Skeletal muscle tissue (tissue), 4 donors: ENCODE measurements around the gene SYK. TPM values are rescaled to one million over a fixed set of nuclear protein-coding genes. Genes with fewer than 3 reads are reported as not detected.

Source experiments
- H3K27ac ChIP-seq: one replicate; pipeline ENCODE4 v1.7.0; 2013; ENCODE audit warnings: mild to moderate bottlenecking, low read depth, low read length, inconsistent platforms
- H3K27me3 ChIP-seq, 3 donors: one replicate each; pipeline ENCODE4 v1.7.0; 2013; ENCODE audit warnings: low read length in 3 of 3; ENCODE audit not compliant: control insufficient read depth in 3 of 3, insufficient read depth in 3 of 3
- H3K36me3 ChIP-seq, 3 donors: one replicate each; pipeline ENCODE4 v1.7.0; 2013; ENCODE audit warnings: low read length in 3 of 3; ENCODE audit not compliant: control insufficient read depth in 3 of 3, insufficient read depth in 3 of 3
- H3K4me1 ChIP-seq, 3 donors: one replicate each; pipeline ENCODE4 v1.7.0; 2013; ENCODE audit warnings: low read length in 3 of 3, mild to moderate bottlenecking in 3 of 3; ENCODE audit not compliant: control insufficient read depth in 3 of 3, insufficient read depth in 3 of 3
- H3K4me3 ChIP-seq, 3 donors: one replicate each; pipeline ENCODE4 v1.7.0; 2013; ENCODE audit warnings: low read length in 3 of 3
- H3K9ac ChIP-seq, 3 donors: one replicate each; pipeline ENCODE4 v1.7.0; 2013; ENCODE audit warnings: low read length in 3 of 3, mild to moderate bottlenecking in 3 of 3, moderate library complexity in 2 of 3, low read depth in 1 of 3
- H3K9me3 ChIP-seq, 3 donors: one replicate each; pipeline ENCODE4 v1.7.0; 2013; ENCODE audit warnings: low read length in 3 of 3; ENCODE audit not compliant: control insufficient read depth in 3 of 3
- total RNA-seq: library from RNA; depleted of rRNA; stranded (reverse); fragments of >200 nt; gene quantifications from one replicate; pipeline ENCODE4 v1.2.3, GENCODE V29; 2014
- donor health status: Osteomylitis.

The SYK gene
- total RNA-seq, 1 donor from 2014 or later, result 4.7 TPM

DNA sequence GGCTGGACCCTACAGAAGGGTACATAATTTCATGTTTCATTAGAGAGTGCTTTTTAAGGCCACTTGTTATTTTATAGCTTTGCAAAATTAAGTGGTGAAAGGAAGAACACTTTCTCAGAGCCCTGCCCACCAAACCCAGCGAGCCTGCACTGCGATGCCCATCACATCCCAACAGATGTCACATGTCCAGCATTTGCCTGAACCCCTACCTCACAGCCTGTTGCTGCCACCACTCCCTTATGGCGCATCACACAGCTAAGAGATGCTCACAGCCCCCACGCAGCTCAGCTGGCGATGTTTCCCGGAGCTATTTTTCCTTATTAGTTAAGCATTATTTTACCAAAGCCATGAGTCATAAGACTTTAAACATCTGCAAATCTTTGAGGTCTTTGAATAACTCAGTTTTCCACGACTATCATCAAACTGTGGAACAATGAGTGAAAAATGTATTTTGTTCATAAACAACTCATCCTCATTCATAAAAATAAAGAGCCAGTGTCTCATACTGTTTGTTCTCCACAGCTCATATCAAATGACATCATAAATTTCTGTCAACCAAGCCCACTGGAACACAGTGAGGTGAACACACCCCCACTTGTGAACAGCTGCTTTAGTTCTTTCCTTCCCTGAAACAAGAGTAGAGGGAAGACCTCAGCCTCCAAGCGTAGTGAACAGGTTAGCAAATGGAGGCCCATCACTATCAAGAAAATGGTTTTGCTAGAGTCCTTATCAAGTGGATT, 104.9 kb downstream of the SYK start:
- Histone ChIP-seq H3K9ac (no peak overlapping the region), H3K36me3 (no peaks in the 10 kb centered on the region)

DNA sequence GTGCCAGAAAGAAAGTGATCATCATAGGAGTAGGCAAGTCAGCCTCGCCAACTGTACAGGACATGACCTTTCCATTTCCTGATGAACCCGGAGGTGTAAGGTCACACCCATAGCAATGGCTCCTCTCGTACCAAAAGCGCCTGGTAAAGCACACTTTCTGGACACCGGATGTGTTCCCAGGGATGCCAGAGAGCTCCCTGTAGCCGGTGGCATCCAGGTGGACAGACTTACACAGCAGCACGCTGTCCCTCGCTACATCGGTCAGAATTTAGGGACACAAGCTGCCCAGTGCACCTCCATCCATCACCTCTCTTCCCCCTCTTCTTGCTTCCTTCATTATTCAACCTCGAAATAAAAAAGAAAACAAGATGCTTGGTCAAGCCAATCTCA, 105.4 kb downstream of the SYK start:
- H3K27ac ChIP-seq, result no peak overlapping the region
- no peaks in the 10 kb centered on the region for H3K9me3 ChIP-seq
- no peaks in the 10 kb centered on the region for H3K36me3 ChIP-seq
- H3K27me3 ChIP-seq, result no peaks in the 10 kb centered on the region
- no peak overlapping the region for H3K4me3 ChIP-seq
- H3K9ac ChIP-seq, result no peak overlapping the region
- H3K4me1 ChIP-seq, result no peaks in the 10 kb centered on the region

More for the DNA sequence above, 104.9 kb downstream of the SYK start:
- Histone ChIP-seq H3K27ac (no peak overlapping the region), H3K9me3 (no peaks in the 10 kb centered on the region), H3K4me3 (no peak overlapping the region), H3K4me1 (no peaks in the 10 kb centered on the region), H3K27me3 (no peaks in the 10 kb centered on the region)

DNA sequence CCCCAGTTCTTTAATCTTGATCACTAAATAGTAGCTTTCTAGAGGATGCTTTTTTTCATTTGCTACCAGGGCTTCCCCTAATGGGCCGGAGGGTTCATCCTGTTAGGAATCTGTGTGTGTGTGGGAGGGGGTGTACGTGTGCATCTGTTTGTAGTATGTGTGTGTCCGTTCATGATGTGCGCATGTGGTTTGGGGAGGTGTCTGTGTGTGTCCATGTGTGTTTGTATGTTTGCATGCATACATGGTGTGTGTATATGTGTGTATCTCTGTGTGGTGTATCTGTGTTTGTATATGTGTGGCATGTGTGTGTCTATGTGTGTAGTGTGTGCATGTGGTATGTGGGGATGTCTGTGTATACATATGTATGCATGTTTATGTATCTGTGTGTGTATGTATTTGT, 106.2 kb downstream of the SYK start:
- no peaks in the 10 kb centered on the region for H3K4me1 ChIP-seq
- no peak overlapping the region for H3K9ac ChIP-seq
- no peak overlapping the region for H3K4me3 ChIP-seq
- H3K36me3 ChIP-seq, result no peaks in the 10 kb centered on the region
- H3K27me3 ChIP-seq, result no peaks in the 10 kb centered on the region
- H3K27ac ChIP-seq, result no peak overlapping the region
- H3K9me3 ChIP-seq, result no peaks in the 10 kb centered on the region

DNA sequence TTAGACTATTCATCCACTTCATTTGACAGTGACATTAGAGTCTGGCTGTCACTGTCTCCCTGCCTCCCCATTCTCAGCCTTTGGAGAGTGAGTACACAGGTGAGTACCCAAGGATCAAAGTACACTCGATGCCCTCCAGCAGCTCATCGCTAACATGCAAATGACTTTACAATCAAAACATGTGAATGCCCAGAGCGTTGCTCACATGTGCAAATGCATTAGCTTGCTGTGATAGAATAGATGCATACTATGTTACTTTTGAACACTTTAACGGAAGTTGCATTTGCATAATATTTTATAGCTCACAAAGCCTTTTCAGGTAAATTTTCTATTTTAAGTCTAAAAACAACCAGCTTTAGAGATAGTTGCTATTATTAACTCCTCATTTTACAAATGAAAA, 107.6 kb downstream of the SYK start:
- no peak overlapping the region for H3K4me3 ChIP-seq
- H3K27me3 ChIP-seq, result peaks cover 0 to 5% (median 0%) of the 10 kb centered on the region in 3 donors
- no peaks in the 10 kb centered on the region for H3K36me3 ChIP-seq
- H3K27ac ChIP-seq, result no peak overlapping the region
- no peaks in the 10 kb centered on the region for H3K4me1 ChIP-seq
- H3K9me3 ChIP-seq, result no peaks in the 10 kb centered on the region
- H3K9ac ChIP-seq, result no peak overlapping the region

DNA sequence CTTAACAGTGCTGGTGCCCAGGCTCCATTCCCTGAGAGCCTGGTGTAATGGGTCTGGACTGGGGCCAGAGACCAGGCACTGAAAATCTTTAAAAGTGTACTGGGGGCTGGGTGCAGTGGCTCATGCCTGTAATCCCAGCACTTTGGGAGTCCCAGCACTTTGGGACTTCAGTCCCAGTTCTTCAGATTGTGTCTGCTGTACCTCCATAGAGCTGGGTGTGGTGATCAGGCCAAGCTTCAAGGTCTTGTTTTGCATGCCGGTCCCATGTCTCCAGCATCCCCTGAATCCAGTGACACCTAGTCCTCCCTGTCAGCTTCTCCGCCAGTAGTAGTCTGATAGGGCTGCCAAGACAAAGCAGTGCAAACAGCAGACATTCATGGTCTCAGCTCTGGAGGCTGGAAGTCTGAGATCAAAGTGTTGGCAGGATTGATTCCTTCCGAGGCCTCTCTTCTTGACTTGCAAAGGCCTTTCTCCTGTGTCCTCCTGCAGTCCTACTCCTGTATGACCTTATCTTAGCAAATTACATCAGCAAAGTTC, 108.2 kb downstream of the SYK start:
- H3K27me3 ChIP-seq, result peaks cover 0 to 5% (median 0%) of the 10 kb centered on the region in 3 donors
- no peak overlapping the region for H3K9ac ChIP-seq
- H3K4me1 ChIP-seq, result peaks cover 1 to 5% (median 2%) of the 10 kb centered on the region in 3 donors
- no peaks in the 10 kb centered on the region for H3K9me3 ChIP-seq
- H3K4me3 ChIP-seq, result no peak overlapping the region
- no peak overlapping the region for H3K27ac ChIP-seq
- H3K36me3 ChIP-seq, result no peaks in the 10 kb centered on the region

DNA sequence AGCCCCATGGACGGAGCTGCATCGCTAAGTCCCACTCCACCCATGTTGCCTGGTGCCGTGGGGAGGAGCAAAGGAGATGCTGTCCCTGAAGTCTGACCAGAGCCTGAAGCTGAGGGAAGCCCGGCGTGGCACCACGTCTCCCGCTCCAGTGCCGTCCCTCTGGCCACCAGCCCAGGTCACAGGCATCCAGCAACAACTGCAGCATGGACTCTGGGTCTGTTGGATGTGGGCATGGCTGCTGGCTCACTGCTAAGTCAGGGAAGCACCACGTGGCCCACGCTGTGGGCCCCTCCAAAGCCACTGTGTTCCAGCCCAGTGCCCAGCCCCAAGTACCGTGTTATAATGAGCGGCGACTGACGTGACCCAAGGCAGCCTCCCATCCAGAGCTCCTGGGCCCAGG, 112.6 kb downstream of the SYK start:
- peaks cover 0 to 5% (median 0%) of the 10 kb centered on the region in 3 donors for H3K27me3 ChIP-seq
- no peak overlapping the region for H3K4me3 ChIP-seq
- H3K4me1 ChIP-seq, result peaks cover 3 to 7% (median 4%) of the 10 kb centered on the region in 3 donors
- no peak overlapping the region for H3K27ac ChIP-seq
- H3K36me3 ChIP-seq, result no peaks in the 10 kb centered on the region
- no peaks in the 10 kb centered on the region for H3K9me3 ChIP-seq
- H3K9ac ChIP-seq, result no peak overlapping the region

DNA sequence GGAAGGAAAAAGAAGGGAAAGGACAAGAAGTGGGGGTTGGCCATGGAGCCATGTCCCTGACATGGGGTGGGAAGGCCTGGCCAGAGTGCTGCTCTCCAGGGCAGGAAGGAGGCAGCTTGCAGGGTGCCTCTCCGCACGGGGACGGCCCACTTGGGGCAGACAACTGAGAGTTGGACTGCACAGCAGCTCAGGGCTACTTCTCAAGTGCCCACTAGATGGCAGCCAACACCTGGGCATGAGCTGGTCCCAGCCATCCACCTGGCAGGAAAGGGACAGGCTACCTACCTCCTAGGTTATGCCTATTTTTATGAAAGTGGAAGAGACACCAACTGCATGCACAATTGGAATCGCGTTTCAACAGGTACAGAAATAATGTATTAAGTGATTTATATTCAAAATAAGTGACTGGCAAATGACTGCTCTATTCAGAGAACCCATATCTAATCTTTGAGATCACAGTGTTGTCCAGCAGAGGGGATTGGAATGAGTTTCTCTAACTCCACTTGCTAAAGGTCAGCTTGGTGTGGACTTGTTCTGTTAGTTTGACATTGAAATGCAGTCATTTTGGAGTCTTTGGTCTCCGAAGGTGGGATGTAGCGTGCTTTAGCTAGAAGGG, 113.4 kb downstream of the SYK start:
- Histone ChIP-seq H3K27me3 (peaks cover 0 to 5% (median 0%) of the 10 kb centered on the region in 3 donors), H3K9ac (no peak overlapping the region), H3K4me3 (no peak overlapping the region), H3K4me1 (peaks cover 8 to 15% (median 11%) of the 10 kb centered on the region in 3 donors), H3K27ac (no peak overlapping the region), H3K36me3 (no peaks in the 10 kb centered on the region), H3K9me3 (no peaks in the 10 kb centered on the region)

DNA sequence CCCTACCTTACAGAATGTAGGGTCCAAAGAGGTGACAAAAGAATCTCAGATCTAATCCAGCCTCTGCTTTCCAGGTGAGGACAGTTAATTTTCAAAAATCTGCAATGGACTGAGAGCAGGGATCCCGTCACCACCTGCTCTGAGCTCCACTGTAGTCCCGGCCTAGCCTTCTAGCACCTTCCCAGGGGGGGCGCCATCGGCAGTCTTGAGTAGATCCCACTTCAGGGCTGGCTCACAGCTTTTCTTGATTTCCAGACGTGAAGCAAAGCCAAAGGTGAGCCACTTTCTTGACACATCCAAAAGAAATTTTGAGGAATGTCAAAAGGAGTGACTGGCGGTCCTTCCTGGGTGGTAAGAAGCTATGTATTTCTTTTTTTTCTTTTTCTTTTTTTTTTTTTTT, 114.1 kb downstream of the SYK start:
- Histone ChIP-seq H3K4me3 (no peak overlapping the region), H3K36me3 (no peaks in the 10 kb centered on the region), H3K27ac (no peak overlapping the region), H3K4me1 (peaks cover 15 to 22% (median 18%) of the 10 kb centered on the region in 3 donors), H3K9me3 (no peaks in the 10 kb centered on the region), H3K9ac (no peak overlapping the region), H3K27me3 (peaks cover 0 to 5% (median 0%) of the 10 kb centered on the region in 3 donors)

DNA sequence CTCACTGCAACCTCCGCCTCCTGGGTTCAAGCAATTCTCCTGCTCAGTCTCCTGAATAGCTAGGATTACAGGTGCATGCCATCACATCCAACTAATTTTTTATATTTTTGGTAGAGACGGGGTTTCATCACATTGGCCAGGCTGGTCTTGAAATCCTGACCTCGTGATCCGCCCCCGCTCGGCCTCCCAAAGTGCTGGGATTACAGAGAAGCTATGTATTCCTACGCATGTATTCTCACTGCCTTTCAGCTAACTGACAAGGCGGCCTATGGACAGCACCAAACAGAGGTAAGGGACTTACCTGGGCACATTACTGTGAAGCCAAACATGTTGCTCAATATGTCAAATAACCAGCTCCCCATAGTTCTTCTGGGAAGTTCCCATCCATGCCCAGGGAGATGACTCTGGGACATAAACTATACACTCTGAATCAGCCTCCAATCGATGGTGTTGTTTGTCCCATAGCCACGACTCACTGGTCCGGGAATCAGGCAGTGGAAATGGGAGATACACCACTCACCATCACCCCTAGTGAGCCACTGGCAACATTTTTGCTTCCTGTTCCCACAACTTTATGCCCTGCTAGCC, 114.6 kb downstream of the SYK start:
- H3K27ac ChIP-seq, result no peak overlapping the region
- H3K36me3 ChIP-seq, result no peaks in the 10 kb centered on the region
- H3K27me3 ChIP-seq, result peaks cover 0 to 5% (median 0%) of the 10 kb centered on the region in 3 donors
- H3K4me1 ChIP-seq, result peaks cover 20 to 27% (median 24%) of the 10 kb centered on the region in 3 donors
- H3K4me3 ChIP-seq, result no peak overlapping the region
- no peaks in the 10 kb centered on the region for H3K9me3 ChIP-seq
- H3K9ac ChIP-seq, result no peak overlapping the region

DNA sequence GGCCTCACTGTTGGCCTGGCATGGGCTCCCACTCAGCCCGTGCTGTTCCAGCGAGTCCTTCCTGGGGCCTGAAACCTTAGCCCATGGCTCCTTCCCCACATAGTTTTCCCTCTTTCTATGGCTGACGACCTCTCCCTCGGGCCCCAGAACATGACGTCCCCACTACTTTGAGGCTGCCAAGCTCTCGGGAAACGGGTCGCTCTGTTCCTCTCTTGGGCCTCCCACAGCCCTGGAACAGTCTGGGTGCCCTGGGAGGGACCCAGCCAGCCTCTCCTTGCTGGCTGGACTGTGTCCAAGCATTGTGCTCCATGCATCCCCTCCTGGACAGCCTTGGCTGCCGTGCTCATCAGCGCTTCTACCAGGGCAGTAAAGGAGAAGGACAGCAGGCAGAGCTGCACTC, 118.3 kb downstream of the SYK start:
- no peaks in the 10 kb centered on the region for H3K36me3 ChIP-seq
- peaks cover 18 to 25% (median 23%) of the 10 kb centered on the region in 3 donors for H3K4me1 ChIP-seq
- H3K9me3 ChIP-seq, result no peaks in the 10 kb centered on the region
- no peaks in the 10 kb centered on the region for H3K27me3 ChIP-seq
- H3K4me3 ChIP-seq, result peak overlapping the region in 1 of 3 donors; percentile 45
- peak overlapping the region in 1 of 3 donors; percentile 25 for H3K9ac ChIP-seq
- H3K27ac ChIP-seq, result no peak overlapping the region
